Smooth muscle cell (in vitro differentiated cells): ENCODE measurements around the gene SLC22A31. TPM values are rescaled to one million over a fixed set of nuclear protein-coding genes. Genes with fewer than 3 reads are reported as not detected.
"Not testable (repeated sequence)": the region's sequence is repeated elsewhere in the genome, so short reads cannot be mapped to it uniquely, and the experiment has no call there.

Source experiments
- DNase-seq: peaks from one replicate; lab custom pipeline; 2025; ENCODE audit not compliant: unreplicated experiment; lab: John Stamatoyannopoulos, UW
- H2AFZ ChIP-seq: fragments of 200-600 bp; sonication (generic); 2 replicates; pipeline ENCODE4 v1.6.0; 2016; ENCODE audit warnings: antibody characterized with exemption, low read depth, mild to moderate bottlenecking
- H3F3A ChIP-seq: fragments of 200-600 bp; sonication (generic); 2 replicates; pipeline ENCODE4 v1.6.0; 2017; ENCODE audit warnings: antibody characterized with exemption, low read depth
- H3K27ac ChIP-seq: fragments of 200-600 bp; sonication (generic); 2 replicates; pipeline ENCODE4 v1.5.1; 2016; ENCODE audit warnings: low read depth, mild to moderate bottlenecking
- H3K27me3 ChIP-seq: fragments of 200-600 bp; sonication (generic); 2 replicates; pipeline ENCODE4 v1.6.1; 2016; ENCODE audit warnings: low read depth, mild to moderate bottlenecking
- H3K36me3 ChIP-seq: fragments of 200-600 bp; sonication (generic); 2 replicates; pipeline ENCODE4 v1.5.1; 2016; ENCODE audit warnings: low read depth
- H3K4me1 ChIP-seq: fragments of 200-600 bp; sonication (generic); 2 replicates; pipeline ENCODE4 v1.5.1; 2016; ENCODE audit warnings: low read depth
- H3K4me2 ChIP-seq: fragments of 200-600 bp; sonication (generic); 2 replicates; pipeline ENCODE4 v1.6.0; 2016; ENCODE audit warnings: mild to moderate bottlenecking
- H3K4me3 ChIP-seq: fragments of 200-600 bp; sonication (generic); 2 replicates; pipeline ENCODE4 v1.5.1; 2016; ENCODE audit warnings: mild to moderate bottlenecking
- H3K79me2 ChIP-seq: fragments of 200-600 bp; sonication (generic); 2 replicates; pipeline ENCODE4 v1.6.0; 2016; ENCODE audit warnings: low read depth, mild to moderate bottlenecking
- H3K9ac ChIP-seq: fragments of 200-600 bp; sonication (generic); 2 replicates; pipeline ENCODE4 v1.6.0; 2016; ENCODE audit warnings: low read depth
- H3K9me3 ChIP-seq: fragments of 200-600 bp; sonication (generic); replicated peaks from 2 replicates; pipeline ENCODE4 v1.5.1; 2016; ENCODE audit warnings: low read depth
- H4K20me1 ChIP-seq: fragments of 200-600 bp; sonication (generic); 2 replicates; pipeline ENCODE4 v1.6.0; 2016; ENCODE audit warnings: low read depth
- WGBS: methylation state at CpG from one replicate; pipeline ENCODE4 v1.1.7; 2016; ENCODE audit warnings: low lambda C conversion rate; 5-methylcytosine and 5-hydroxymethylcytosine counted together
- polyA plus RNA-seq: library from polyadenylated mRNA; unstranded; fragments of >200 nt; fragmentation: Nextera tagmentation; extraction: Ambion mirVana; gene quantifications from 2 replicates; pipeline ENCODE4 v1.2.1, GENCODE V29; 2016
- total RNA-seq: library from RNA; depleted of rRNA; stranded (reverse); fragments of >200 nt; gene quantifications from 2 replicates; pipeline ENCODE4 v1.2.3, GENCODE V29; 2014
- TF ChIP-seq, protein P1 (sequence below): fragments of 200-600 bp; sonication (generic); IDR thresholded peaks from 2 replicates; pipeline ENCODE4 v1.5.1; 2017; ENCODE audit warnings: borderline replicate concordance, mild to moderate bottlenecking, antibody characterized with exemption; ENCODE audit not compliant: insufficient read depth, poor library complexity, severe bottlenecking

The SLC22A31 gene
- total and polyA plus RNA-seq, 2 experiments from 2014 or later = 0.43 TPM; not detected in 1

DNA sequence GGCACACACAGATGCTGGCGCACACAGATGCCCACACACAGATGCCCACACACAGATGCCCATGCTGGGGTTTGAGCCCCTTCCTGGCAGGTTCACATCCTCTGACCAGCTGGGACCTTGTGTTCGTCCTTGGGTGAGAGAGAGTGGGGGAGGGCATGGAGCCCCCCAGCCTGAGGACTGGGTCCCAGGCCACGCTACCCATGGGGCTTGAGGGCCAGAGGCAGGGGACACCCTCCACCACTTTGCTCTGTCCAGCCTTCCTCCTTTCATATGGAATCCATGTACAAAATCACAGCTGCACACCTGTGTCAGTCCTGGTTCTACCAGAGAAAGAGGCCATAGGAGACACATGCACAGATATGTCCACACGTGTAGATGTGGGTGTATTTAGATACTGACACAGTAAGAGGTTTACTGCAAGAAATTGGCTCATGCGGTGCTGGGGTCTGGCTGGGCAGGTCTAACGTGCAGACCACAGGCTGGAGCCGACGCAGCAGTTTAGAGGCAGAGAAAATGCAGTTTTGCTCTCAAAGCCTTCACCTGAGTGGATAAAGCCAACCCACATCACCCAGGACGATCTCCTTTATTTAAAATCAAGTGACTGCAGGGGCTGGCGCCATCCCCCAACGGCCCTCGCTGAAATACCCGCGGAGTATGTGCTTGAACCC is 10.8 kb downstream of the SLC22A31 start:
- H3K27me3 ChIP-seq = no peaks in the 10 kb centered on the region
- H4K20me1 ChIP-seq = no peaks in the 10 kb centered on the region
- no peaks in the 10 kb centered on the region for H3K36me3 ChIP-seq
- H2AFZ ChIP-seq = no peak overlapping the region
- peaks cover 12% of the 10 kb centered on the region for H3F3A ChIP-seq
- H3K27ac ChIP-seq = no peak overlapping the region
- TF ChIP-seq, protein P1, sequence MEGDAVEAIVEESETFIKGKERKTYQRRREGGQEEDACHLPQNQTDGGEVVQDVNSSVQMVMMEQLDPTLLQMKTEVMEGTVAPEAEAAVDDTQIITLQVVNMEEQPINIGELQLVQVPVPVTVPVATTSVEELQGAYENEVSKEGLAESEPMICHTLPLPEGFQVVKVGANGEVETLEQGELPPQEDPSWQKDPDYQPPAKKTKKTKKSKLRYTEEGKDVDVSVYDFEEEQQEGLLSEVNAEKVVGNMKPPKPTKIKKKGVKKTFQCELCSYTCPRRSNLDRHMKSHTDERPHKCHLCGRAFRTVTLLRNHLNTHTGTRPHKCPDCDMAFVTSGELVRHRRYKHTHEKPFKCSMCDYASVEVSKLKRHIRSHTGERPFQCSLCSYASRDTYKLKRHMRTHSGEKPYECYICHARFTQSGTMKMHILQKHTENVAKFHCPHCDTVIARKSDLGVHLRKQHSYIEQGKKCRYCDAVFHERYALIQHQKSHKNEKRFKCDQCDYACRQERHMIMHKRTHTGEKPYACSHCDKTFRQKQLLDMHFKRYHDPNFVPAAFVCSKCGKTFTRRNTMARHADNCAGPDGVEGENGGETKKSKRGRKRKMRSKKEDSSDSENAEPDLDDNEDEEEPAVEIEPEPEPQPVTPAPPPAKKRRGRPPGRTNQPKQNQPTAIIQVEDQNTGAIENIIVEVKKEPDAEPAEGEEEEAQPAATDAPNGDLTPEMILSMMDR = no peak
- no peak overlapping the region for H3K4me3 ChIP-seq
- H3K9ac ChIP-seq = no peak overlapping the region
- no peaks in the 10 kb centered on the region for H3K9me3 ChIP-seq
- no peak for DNase-seq
- no peaks in the 10 kb centered on the region for H3K4me1 ChIP-seq
- 78% methylated on average over 14 of the region's 14 CpGs for WGBS
- no peaks in the 10 kb centered on the region for H3K79me2 ChIP-seq
- no peak overlapping the region for H3K4me2 ChIP-seq

DNA sequence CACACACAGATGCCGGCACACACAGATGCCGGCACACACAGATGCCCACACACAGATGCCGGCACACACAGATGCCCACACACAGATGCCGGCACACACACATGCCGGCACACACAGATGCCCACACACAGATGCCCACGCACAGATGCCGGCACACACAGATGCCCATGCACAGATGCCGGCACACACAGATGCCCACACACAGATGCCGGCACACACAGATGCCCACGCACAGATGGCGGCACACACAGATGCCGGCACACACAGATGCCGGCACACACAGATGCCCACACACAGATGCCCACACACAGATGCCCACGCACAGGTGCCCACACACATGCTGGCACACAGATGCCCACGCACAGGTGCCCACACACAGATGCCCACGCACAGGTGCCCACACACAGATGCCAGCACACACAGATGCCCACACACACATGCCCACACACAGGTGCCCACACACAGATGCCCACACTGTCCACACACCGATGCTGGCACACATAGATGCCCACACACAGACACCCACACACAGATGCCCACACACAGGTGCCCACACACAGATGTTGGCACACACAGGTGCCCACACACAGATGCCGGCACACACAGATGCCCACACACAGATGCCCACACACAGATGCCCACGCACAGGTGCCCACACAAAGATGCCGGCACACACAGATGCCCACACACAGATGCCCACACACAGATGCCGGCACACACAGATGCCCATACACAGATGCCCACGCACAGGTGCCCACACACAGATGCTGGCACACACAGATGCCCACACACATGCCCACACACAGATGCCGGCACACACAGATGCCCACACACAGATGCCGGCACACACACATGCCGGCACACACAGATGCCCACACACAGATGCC is 11.6 kb downstream of the SLC22A31 start:
- not testable (repeated sequence) for H3K4me1 ChIP-seq, H3K36me3 ChIP-seq, DNase-seq, H2AFZ ChIP-seq, H3K9ac ChIP-seq, H3K9me3 ChIP-seq, H3K79me2 ChIP-seq, H3K4me2 ChIP-seq, H4K20me1 ChIP-seq, H3K27ac ChIP-seq, H3K27me3 ChIP-seq, H3K4me3 ChIP-seq
- H3F3A ChIP-seq = peaks cover 12% of the 10 kb centered on the region
- 93% methylated on average over 25 of the region's 25 CpGs for WGBS

DNA sequence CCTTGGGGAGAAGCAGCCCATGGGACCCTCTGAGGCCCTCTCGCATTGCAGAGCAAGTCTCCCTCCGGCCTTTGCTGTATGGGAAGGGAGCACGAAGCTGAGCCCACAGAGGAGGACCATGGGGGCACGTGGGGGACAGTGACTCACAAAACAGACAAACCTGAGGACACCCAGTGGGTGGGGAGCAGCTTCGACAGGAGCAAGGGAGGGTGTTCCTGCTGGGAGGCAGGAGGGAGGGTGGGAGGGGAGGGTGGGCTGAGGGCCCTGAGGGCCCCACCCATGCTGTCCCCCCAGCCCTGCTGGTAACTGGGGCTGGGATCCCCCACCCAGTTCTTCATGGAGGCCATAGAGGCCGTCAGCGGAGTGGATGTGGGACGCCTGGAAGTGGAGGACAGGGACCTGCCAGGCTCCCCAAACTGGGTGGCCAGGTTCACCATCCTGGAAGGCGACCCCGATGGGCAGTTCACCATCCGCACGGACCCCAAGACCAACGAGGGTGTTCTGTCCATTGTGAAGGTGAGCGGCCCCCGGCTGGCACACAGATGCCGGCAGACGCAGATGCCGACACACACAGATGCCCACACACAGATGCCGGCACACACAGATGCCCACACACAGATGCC is 12.5 kb downstream of the SLC22A31 start:
- H3K4me2 ChIP-seq = no peak overlapping the region
- WGBS = 77% methylated on average over 12 of the region's 19 CpGs
- H4K20me1 ChIP-seq = no peaks in the 10 kb centered on the region
- no peak overlapping the region for H3K9ac ChIP-seq
- H2AFZ ChIP-seq = no peak overlapping the region
- H3K9me3 ChIP-seq = no peaks in the 10 kb centered on the region
- peaks cover 12% of the 10 kb centered on the region for H3F3A ChIP-seq
- peaks cover 6% of the 10 kb centered on the region for H3K27me3 ChIP-seq
- H3K4me1 ChIP-seq = no peaks in the 10 kb centered on the region
- H3K79me2 ChIP-seq = no peaks in the 10 kb centered on the region
- no peak overlapping the region for H3K27ac ChIP-seq
- TF ChIP-seq, protein P1 = no peak
- DNase-seq = no peak
- no peaks in the 10 kb centered on the region for H3K36me3 ChIP-seq
- no peak overlapping the region for H3K4me3 ChIP-seq
